Measurements from ENCODE around the gene PPIB.
A peak's percentile ranks its signal among the peaks of the same experiment; 100 is the strongest.

GRCh38 chr15:64162869-64163658 lies at the start of gene PPIB:
- TF ChIP-seq CTCF (IDR thresholded peaks at IDR 0.05), result peak in 3 of 4 donors; percentile 51 to 61 (median 52)
- TF ChIP-seq POLR2A (IDR thresholded peaks at IDR 0.05), result peak; percentile 92

All from right lobe of liver (tissue), 4 donors.